T-helper 1 cell treated with Interleukin-12 subunit alpha and Interleukin-12 subunit beta and Interleukin-4 antibody, amounts not matched to agents 30 μg/mL and 1 μg/mL, for 36 hours (primary cell): ENCODE data around the gene ELAC1.
"Not testable (repeated sequence)": the region's sequence is repeated elsewhere in the genome, so short reads cannot be mapped to it uniquely, and the experiment has no call there.

Experiments
- H3K27ac Mint-ChIP-seq: one replicate; pipeline ENCODE4 v1.8.0; 2021; ENCODE audit warnings: mild to moderate bottlenecking, mixed read lengths
- H3K27me3 Mint-ChIP-seq: one replicate; pipeline ENCODE4 v1.8.0; 2021; ENCODE audit warnings: low read depth, mixed read lengths
- H3K36me3 Mint-ChIP-seq: one replicate; pipeline ENCODE4 v1.8.0; 2021; ENCODE audit warnings: low read depth, mixed read lengths
- H3K4me1 Mint-ChIP-seq: one replicate; pipeline ENCODE4 v1.8.0; 2021; ENCODE audit warnings: low read depth, mixed read lengths
- H3K4me3 Mint-ChIP-seq: one replicate; pipeline ENCODE4 v1.8.0; 2021; ENCODE audit warnings: mild to moderate bottlenecking, moderate library complexity, mixed read lengths
- H3K9me3 Mint-ChIP-seq: one replicate; pipeline ENCODE4 v1.8.0; 2021; ENCODE audit warnings: mixed read lengths

The ELAC1 gene, protein sequence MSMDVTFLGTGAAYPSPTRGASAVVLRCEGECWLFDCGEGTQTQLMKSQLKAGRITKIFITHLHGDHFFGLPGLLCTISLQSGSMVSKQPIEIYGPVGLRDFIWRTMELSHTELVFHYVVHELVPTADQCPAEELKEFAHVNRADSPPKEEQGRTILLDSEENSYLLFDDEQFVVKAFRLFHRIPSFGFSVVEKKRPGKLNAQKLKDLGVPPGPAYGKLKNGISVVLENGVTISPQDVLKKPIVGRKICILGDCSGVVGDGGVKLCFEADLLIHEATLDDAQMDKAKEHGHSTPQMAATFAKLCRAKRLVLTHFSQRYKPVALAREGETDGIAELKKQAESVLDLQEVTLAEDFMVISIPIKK

DNA sequence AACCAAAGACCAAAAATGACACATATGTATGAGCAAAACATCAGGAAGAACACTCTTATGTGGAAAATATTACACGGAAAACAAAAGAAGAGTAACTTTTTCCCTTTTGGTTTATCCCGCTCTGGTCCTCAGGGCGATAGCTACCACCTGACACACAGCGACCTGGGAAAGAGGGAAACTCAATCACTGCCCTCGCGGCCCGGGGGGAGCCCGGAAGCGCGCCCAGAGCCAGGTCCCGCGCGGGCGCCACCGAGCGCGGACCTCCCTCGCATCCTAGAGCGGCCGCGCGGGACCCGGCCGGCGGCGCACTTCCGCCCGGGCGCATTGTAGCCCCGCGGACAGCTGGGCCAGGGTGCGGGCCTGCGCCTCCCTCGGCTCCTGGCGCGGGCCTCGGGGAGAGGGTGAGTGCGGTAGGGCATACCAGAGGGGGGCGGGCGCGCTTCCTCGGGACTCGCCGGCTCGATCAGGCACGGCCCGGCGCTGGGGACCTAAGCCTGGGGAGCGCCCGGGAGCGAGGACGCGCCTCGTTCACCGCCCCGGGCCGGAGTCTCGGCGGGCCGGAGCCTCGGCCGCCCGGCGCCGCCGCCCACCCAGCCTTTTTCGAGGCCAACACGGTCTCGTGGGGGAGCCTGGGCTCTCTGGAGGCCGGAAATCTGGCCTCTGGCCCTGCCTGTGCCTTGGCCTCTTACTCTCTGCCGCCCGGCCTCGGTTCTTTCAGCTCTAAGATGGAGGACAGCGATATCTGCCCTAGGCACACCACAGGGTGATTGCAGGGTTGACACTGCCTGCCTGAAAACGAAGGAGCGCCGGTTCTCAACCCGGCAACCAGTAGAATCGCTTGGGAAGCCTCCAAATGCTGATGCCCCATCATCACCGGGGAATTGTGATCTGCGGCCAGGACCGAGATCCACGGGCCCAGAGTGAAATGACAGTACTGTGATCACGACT lies at the start of gene ELAC1:
Gene ELAC1 (plus strand): TSS at position 327 of the 948 bp plus-strand sequence. CDS start 6,365 bp downstream, outside the sequence.
- Mint-ChIP-seq H3K4me1 (peaks cover 20% of the 10 kb centered on the region), H3K9me3 (peaks cover 11% of the 10 kb centered on the region), H3K27me3 (no peaks in the 10 kb centered on the region), H3K36me3 (peaks cover 3% of the 10 kb centered on the region), H3K4me3 (peak within 1 kb of the TSS; percentile 85), H3K27ac (peak within 1 kb of the TSS; percentile 92)

GRCh38 chr18:50918153-50918552 lies 49.7 kb upstream of the ELAC1 start:
- Mint-ChIP-seq H3K36me3 (peaks cover 42% of the 10 kb centered on the region), H3K27ac (no peak overlapping the region), H3K4me3 (no peak overlapping the region), H3K9me3 (no peaks in the 10 kb centered on the region), H3K4me1 (peaks cover 7% of the 10 kb centered on the region), H3K27me3 (no peaks in the 10 kb centered on the region)

GRCh38 chr18:50924372-50924771 lies 43.5 kb upstream of the ELAC1 start:
- Mint-ChIP-seq H3K27ac (no peak overlapping the region), H3K36me3 (peaks cover 53% of the 10 kb centered on the region), H3K4me3 (no peak overlapping the region), H3K27me3 (no peaks in the 10 kb centered on the region), H3K9me3 (peaks cover 19% of the 10 kb centered on the region), H3K4me1 (peaks cover 1% of the 10 kb centered on the region)

DNA sequence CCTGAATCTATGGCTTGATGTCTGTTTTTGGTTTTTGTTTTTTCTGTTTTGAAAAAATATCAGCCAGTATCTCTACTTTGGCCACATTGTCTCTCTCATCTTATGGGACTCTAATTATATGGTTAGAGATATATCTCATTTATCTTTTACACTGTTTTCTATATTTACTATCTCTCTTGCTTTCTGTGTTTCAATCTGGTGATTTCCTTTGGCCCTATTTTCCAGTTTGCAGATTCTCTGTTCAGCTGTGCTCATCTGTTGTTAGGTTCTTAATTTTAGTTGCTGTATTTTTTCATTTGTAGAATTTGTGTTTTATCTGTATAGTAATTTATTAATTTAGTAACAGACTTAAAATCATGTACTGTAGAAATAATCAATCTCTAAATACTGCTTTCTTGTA lies 41.3 kb upstream of the ELAC1 start:
- peaks cover 19% of the 10 kb centered on the region for H3K9me3 Mint-ChIP-seq
- H3K27ac Mint-ChIP-seq = no peak overlapping the region
- H3K27me3 Mint-ChIP-seq = no peaks in the 10 kb centered on the region
- no peak overlapping the region for H3K4me3 Mint-ChIP-seq
- H3K36me3 Mint-ChIP-seq = peaks cover 50% of the 10 kb centered on the region
- H3K4me1 Mint-ChIP-seq = peaks cover 1% of the 10 kb centered on the region

GRCh38 chr18:50928551-50928950 lies 39.3 kb upstream of the ELAC1 start:
- no peaks in the 10 kb centered on the region for H3K4me1 Mint-ChIP-seq
- H3K27ac Mint-ChIP-seq = no peak overlapping the region

DNA sequence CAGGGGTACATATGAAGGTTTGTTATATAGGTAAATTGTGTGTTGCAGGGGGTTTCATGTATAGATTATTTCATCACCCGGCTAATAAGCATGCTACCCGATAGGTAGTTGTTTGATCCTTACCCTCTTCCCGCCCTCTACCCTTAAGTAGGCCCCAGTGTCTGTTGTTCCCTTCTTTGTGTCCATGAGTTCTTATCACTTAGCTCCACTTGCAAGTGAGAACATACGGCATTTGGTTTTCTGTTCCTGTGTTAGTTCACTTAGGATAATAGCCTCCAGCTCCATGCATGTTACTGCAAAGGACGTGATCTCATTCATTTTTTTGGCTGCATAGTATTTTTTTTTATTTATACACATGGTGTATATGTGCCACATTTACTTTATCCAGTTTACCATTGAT lies 34.2 kb upstream of the ELAC1 start:
- Mint-ChIP-seq H3K9me3 (no peaks in the 10 kb centered on the region), H3K27me3 (no peaks in the 10 kb centered on the region), H3K27ac (no peak overlapping the region), H3K4me1 (no peaks in the 10 kb centered on the region), H3K4me3 (no peak overlapping the region), H3K36me3 (peaks cover 18% of the 10 kb centered on the region)

More at GRCh38 chr18:50928551-50928950, 39.3 kb upstream of the ELAC1 start:
- Mint-ChIP-seq H3K27me3 (no peaks in the 10 kb centered on the region), H3K9me3 (peaks cover 19% of the 10 kb centered on the region), H3K36me3 (peaks cover 41% of the 10 kb centered on the region), H3K4me3 (no peak overlapping the region)

GRCh38 chr18:50934545-50935211 lies 33.2 kb upstream of the ELAC1 start:
- no peak overlapping the region for H3K4me3 Mint-ChIP-seq
- H3K27ac Mint-ChIP-seq = no peak overlapping the region
- H3K36me3 Mint-ChIP-seq = peaks cover 17% of the 10 kb centered on the region
- no peaks in the 10 kb centered on the region for H3K4me1 Mint-ChIP-seq
- no peaks in the 10 kb centered on the region for H3K9me3 Mint-ChIP-seq
- no peaks in the 10 kb centered on the region for H3K27me3 Mint-ChIP-seq

DNA sequence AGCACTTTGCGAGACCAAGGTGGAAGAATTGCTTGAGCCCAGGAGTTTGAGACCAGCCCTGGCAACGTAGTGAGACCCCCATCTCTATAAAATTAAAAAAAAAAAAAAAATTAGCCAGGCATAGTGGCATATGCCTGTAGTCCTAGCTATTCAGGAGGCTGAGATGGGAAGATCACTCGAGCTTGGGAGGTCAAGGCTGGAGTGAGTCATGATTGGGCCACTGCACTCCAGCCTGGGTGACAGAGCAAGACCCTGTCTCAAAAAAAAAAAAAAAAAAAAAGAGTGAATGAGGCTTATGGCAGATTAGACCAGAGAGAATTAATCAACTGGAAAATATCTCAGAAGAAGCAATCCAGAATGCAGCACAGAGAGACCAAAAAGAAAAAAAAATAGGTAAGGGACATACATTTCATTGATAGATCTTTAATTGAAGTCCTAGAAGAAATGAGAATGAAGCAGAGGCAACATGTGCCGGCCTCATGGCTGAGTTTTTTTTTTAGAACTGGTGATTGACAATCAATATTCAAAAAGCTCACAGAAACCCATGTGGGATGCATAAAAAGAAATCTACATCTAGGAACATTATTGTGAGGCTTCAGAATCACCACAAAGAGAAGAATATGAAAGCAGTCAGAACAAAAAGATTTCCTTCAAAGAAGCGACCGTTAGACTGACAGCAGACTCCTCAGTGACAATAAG lies 32.2 kb upstream of the ELAC1 start:
- H3K36me3 Mint-ChIP-seq = peaks cover 19% of the 10 kb centered on the region
- no peaks in the 10 kb centered on the region for H3K27me3 Mint-ChIP-seq
- H3K27ac Mint-ChIP-seq = no peak overlapping the region
- H3K4me1 Mint-ChIP-seq = no peaks in the 10 kb centered on the region
- no peaks in the 10 kb centered on the region for H3K9me3 Mint-ChIP-seq
- no peak overlapping the region for H3K4me3 Mint-ChIP-seq

GRCh38 chr18:50937183-50937582 lies 30.7 kb upstream of the ELAC1 start:
- no peaks in the 10 kb centered on the region for H3K9me3 Mint-ChIP-seq
- no peaks in the 10 kb centered on the region for H3K27me3 Mint-ChIP-seq
- H3K36me3 Mint-ChIP-seq = peaks cover 19% of the 10 kb centered on the region
- H3K4me3 Mint-ChIP-seq = no peak overlapping the region
- no peak overlapping the region for H3K27ac Mint-ChIP-seq
- H3K4me1 Mint-ChIP-seq = no peaks in the 10 kb centered on the region

GRCh38 chr18:50938912-50939311 lies 28.9 kb upstream of the ELAC1 start:
- Mint-ChIP-seq H3K27ac (no peak overlapping the region), H3K4me3 (no peak overlapping the region), H3K27me3 (no peaks in the 10 kb centered on the region), H3K9me3 (no peaks in the 10 kb centered on the region), H3K4me1 (no peaks in the 10 kb centered on the region), H3K36me3 (peaks cover 16% of the 10 kb centered on the region)

- H3K4me3 Mint-ChIP-seq = no peak overlapping the region
- H3K36me3 Mint-ChIP-seq = peaks cover 18% of the 10 kb centered on the region
- H3K27ac Mint-ChIP-seq = no peak overlapping the region
- no peaks in the 10 kb centered on the region for H3K9me3 Mint-ChIP-seq
- no peaks in the 10 kb centered on the region for H3K4me1 Mint-ChIP-seq
- no peaks in the 10 kb centered on the region for H3K27me3 Mint-ChIP-seq
These were observed 23.5 kb upstream of the ELAC1 start for GRCh38 chr18:50944245-50944932.

DNA sequence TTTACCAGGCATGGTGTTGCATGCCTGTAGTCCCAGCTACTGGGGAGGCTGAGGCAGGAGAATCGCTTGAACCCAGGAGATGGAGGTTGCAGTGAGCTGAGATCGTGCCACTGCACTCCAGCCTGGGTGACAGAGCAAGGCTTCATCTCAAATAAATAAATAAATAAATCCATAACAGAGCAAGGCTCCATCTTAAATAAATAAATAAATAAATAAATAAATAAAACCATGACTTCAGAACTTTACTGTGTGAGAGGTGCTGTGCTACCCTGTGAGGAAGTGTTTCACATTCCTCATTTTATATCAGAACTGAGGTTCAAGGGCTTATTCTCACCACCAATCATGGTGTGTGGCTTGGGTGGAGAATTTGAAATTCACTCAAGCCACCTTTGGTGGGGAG lies 21.9 kb upstream of the ELAC1 start:
- not testable (repeated sequence) for H3K27me3 Mint-ChIP-seq, H3K4me3 Mint-ChIP-seq, H3K9me3 Mint-ChIP-seq, H3K27ac Mint-ChIP-seq, H3K4me1 Mint-ChIP-seq
- H3K36me3 Mint-ChIP-seq = peaks cover 19% of the 10 kb centered on the region

GRCh38 chr18:50947899-50948298 lies 19.9 kb upstream of the ELAC1 start:
- no peak overlapping the region for H3K4me3 Mint-ChIP-seq
- H3K36me3 Mint-ChIP-seq = peaks cover 19% of the 10 kb centered on the region
- H3K9me3 Mint-ChIP-seq = no peaks in the 10 kb centered on the region
- no peaks in the 10 kb centered on the region for H3K4me1 Mint-ChIP-seq
- H3K27me3 Mint-ChIP-seq = no peaks in the 10 kb centered on the region
- H3K27ac Mint-ChIP-seq = no peak overlapping the region
